Loucy (cell line): ENCODE data around the gene PLCL2.

Experiments
- CTCF ChIP-seq: fragments of 200-600 bp; sonication (generic); conservative IDR thresholded peaks from 2 replicates; pipeline ENCODE4 v1.5.1; 2014; ENCODE audit warnings: mild to moderate bottlenecking, antibody characterized with exemption, low read length
- EZH2phosphoT487 ChIP-seq: fragments of 200-600 bp; IDR thresholded peaks from 2 replicates; pipeline ENCODE4 v1.6.1; 2018; ENCODE audit warnings: antibody characterized with exemption, mild to moderate bottlenecking, moderate library complexity, borderline replicate concordance

GRCh38 chr3:16918683-16919025, 33.9 kb downstream of the PLCL2 start:
- TF ChIP-seq CTCF (no peak), EZH2phosphoT487 (no peak)
